GM18868 (cell line): ENCODE measurements around the gene SCT.

ENCODE experiments used
- ATAC-seq: cut with Tn5 transposase; IDR thresholded peaks from one replicate; pipeline ENCODE4 v1.9.1; 2021; ENCODE audit warnings: mild to moderate bottlenecking, moderate library complexity; ENCODE audit not compliant: unreplicated experiment

The SCT gene

DNA sequence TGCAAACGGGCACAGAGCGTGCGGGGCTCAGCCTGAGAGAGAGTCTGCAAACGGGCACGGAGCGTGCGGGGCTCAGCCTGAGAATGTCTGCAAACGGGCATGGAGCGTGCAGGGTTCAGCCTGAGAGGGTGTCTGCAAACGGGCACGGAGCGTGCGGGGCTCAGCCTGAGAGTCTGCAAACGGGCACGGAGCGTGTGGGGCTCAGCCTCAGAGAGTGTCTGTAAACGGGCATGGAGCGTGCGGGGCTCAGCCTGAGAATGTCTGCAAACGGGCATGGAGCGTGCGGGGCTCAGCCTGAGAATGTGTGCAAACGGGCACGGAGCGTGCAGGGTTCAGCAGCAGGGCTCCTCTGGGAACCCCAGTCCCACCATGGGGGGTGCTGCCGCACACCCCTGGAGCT, 37.2 kb downstream of the SCT start:
- ATAC-seq, result no peak

DNA sequence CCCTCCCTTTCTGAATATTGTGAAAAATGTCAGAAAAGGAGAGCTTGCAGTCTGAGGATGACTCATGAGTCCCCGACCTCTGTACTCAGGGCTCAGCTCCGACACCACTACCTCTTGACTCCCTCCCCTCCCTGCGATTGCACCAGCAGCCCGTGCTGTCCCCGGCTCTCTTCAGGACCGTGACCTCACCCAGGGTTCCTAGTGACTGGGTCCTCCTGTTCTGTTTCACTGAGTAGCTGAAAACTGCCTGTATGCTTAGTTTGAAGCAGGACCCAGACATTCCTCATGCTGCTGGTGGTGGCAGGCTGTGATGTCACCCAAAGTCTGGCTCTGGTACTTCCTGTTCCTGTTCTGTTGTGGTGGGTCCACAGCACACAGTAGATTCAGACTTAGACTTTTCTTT, 39.0 kb downstream of the SCT start:
- ATAC-seq, result no peak

DNA sequence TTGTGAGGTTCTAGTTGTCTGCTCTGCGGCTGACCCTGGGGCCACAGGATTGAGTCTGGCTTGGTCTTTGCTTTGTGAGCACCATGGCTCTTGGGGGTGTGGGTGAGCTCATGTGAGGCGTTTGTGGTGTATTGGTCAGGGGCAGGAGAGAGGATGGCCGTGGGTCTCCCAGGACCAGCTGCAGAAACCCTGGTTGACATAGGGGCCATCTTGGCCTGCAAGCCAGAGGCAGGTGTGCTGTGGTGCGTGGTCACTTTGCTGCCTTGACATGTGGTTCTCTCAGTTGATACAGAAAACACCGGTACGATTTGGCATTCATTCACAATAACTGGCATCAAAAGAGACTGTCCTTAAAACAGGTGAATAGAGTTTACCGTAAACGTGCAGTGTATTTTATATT, 39.4 kb downstream of the SCT start:
- no peak for ATAC-seq

DNA sequence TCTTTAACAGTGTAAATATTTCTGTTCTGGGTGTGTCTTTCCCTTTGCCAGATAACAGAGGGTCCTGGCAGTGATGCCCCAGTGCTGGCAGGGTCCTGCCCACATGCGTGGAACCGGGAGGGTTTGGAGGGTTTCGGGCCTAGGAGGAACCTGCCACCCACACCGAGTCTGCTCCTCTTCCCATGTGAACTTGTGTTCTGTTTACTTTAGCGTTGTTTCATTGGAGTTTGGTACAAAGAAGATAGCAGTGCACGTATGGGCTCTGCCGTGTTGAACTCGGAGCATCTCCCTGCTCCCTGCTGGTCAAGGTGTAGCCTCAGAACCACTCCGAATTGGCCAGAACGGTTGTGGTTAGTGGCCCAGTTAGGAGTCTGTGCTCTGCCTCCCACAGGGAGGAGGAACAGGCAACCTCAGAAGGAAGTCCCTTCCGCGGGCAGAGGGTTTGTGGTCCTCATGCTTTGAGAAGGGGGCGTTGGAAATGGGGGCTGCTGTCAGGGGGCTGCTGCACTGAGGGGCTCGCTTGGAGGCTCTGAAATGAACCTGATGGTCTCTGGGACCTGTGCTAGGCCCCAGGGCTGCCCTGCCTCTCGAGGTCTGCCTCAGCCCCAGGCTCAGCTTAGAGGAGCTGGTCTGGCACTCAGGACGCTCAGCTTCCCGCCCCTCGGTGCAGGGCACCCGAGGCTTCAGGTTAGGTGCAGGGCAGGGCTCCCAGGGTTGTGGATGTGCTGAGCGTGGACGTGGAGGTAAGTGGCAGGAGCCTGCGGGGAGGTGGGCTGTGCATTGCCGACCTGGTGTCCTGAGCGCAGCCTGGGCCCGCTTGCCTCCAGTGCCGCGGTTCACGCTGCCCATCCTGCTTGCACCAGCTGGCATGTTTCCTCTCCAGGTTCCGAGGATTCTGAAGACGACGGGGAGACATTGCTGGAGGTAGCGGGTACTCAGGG, 40.3 kb downstream of the SCT start:
- no peak for ATAC-seq

DNA sequence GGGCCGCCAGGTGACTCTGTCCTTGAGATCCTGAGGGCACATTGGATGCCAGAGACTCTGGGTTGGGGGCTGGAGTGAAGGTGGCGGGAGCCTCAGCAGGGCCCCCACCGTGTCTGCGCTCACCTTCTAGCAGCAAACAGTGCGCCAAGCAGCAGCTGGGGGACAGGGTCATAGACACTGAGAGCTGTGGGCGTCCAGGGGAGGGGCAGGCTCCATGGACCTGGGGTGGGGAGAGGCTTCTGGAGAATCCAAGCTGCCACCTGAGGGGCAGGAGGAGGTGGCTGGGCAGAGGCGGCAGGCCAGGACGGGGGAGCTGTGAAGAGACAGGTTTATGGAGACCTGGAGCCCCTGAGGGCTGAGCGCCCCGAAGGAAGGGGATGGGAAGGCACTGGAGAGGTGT, 42.7 kb downstream of the SCT start:
- no peak for ATAC-seq

DNA sequence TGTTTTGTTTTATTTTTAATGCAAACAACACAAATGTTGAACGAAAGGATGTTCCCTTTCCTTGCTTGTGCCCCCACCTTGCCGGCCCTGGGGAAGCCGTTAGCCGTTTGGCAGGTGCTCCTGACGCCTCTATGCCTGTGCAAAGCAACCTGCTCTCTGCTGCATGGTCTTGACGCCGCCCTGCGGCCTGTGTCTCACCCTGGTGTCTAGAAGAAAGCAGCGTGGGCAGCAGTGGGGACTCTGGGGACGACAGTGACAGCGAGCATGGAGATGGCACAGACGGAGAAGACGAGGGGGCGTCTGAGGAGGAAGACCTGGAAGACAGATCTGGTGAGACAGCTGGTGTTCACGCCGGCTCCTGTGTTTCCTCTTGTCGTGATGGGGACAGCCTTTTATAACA, 45.2 kb downstream of the SCT start:
- no peak for ATAC-seq

DNA sequence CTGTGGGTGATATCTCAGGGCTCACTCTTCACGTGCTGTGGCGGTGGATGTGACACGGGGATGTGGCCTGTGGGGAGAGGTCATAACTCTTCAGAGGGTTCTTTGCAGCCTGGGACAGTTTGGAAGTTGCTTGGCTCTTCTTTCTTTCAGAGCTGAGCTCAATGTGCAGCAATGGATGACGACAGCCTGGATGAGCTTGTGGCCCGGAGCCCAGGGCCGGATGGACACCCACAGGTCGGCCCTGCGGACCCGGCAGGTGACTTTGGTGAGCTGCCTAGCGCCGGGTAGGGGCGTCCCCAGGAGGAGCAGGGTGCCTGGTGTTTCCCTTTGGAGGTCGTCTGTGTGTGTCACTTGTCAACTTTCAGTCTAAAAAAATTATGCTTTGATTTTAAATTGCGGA, 45.6 kb downstream of the SCT start:
- no peak for ATAC-seq

DNA sequence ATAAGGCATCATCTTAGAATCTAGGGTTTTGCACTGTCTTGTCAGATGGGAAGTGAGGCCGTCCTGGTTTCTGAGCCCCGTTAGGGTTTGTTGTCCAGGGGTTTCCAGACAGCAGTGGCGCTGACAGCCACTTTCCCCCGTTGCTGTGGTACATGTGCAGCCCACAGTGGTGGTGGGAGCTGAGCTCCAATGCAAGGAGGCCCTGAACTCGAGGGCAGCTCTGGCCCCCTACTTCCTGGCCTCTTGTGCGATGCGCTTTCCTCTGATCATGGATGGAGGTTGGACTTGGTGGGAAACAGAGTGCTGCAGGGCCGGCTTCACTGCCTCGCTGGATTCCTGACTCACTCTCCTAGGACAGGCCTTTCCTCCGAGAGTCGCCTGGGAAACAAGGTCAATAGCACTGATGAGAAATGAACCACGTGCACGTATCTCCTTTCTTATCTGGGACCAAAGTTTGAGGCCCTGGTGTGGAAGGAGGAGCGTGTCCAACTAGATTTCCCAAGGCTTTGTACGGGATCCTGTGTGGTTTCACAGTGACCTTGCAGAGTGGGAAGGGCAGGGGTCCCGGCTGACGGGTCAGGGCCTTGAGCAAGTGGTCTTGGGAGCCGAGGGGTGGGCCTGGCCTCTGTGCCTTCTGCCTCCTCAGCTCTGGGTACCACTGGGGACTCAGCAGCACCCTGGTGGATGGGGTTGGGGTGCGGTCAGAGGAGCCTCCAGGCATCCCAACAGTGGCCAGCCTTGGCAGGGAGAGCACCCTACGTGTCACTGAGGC, 47.0 kb downstream of the SCT start:
- no peak for ATAC-seq

DNA sequence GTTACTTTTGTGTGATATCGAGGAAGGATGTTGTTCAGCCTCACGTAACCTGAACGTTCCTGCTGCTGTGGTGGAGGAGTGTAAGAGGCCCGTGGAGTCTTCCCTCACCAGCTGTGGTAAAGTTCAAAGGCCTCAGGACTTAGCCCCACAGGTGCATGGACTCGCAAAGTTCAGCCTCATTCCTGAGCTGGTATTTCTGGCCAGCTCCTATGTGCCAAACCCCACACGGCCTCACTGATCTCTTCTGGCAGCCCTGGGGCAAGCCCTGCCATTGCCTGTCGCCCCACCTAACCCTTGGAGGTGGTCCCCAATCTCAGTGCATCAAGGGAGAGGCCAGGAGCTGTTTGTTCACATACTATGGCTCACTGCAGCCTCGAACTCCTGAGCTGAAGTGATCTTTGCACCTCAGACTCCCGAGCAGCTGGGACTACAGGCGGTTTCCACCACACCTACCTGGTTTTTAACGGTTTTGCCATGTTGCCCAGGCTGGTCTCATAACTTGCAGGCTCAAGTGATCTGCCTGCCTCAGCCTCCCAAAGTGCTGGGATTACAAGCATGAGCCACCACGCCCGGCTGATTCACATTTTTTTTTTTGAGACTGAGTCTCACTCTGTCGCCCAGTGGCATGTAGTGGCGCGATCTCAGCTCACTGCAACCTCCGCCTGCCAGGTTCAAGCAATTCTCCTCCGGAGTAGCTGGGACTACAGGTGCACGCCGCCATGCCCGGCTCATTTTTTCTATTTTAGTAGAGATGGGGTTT, 48.5 kb downstream of the SCT start:
- ATAC-seq, result no peak

DNA sequence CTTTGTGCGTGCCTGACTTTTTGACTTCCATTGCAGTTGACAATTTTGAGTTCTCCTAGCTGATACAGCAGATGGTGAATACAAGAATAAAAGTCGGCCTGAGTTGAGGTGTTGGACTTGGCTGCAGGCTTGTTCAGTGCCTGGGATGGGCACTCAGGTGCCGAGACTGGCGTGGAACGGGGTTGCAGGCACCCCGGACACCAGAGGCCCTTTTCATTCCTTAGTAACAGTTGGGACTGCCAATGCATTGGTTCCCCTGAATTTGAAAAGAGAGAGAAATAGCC, 49.4 kb downstream of the SCT start:
- no peak for ATAC-seq

DNA sequence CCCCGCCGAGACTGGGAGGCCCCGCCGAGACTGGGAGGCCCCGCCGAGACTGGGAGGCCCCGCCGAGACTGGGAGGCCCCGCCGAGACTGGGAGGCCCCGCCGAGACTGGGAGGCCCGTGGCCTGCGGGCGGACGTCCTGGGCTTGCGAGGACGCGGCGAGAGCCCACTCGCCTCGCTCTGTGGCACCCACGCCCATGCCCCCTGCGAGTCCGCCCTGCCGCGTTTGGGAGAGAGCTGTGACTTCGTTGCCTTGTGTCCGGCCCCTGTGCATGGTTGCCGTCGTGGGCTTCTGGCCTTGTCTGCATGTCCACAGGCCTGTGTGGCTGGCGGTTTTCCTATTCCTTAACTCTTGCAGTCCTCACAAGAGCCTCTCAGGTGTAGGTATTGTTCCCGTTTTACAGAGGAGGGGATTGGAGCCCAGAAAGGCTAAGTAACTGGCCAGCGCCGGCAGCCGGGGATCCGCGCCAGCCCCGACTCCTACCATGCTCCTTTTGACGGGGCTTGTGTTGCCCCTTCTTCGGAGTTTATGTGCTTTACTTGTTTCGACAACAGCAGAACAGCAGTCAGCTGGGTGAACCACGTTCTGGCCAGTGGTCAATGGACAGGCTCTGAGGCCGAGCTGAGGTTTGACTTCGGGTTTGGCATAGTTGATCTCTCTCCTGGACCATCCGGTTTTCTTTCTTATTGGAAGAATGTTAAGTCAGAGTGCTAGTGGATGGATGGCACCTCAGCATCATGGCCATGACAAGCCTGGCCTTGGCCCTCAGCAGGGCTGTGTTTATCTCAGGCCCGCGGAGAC, 50.0 kb downstream of the SCT start:
- no peak for ATAC-seq
